GM12801 (cell line): ENCODE data around the gene PARD6B.

ENCODE experiments used
- CTCF ChIP-seq: IDR thresholded peaks from one replicate; pipeline ENCODE4 v1.5.1; 2011; ENCODE audit warnings: control low read depth; ENCODE audit not compliant: insufficient read length; ENCODE audit errors: extremely low read depth

Gene PARD6B

GRCh38 chr20:50728981-50729874 lies 2.2 kb upstream of the PARD6B start:
- no peak for TF ChIP-seq CTCF

- TF ChIP-seq CTCF = no peak
Measured at GRCh38 chr20:50729901-50730764, 1.2 kb upstream of the PARD6B start.

- no peak for TF ChIP-seq CTCF
Measured at GRCh38 chr20:50730765-50731054, 670 bp upstream of the PARD6B start.

- no peak for TF ChIP-seq CTCF
Measured at GRCh38 chr20:50731930-50732690, 730 bp downstream of the PARD6B start.

GRCh38 chr20:50733644-50734349 lies 2.4 kb downstream of the PARD6B start:
- no peak for TF ChIP-seq CTCF

GRCh38 chr20:50734730-50735679 lies 3.6 kb downstream of the PARD6B start:
- TF ChIP-seq CTCF = no peak
